Measurements from ENCODE around the gene PDHX.

PDHX gene

DNA sequence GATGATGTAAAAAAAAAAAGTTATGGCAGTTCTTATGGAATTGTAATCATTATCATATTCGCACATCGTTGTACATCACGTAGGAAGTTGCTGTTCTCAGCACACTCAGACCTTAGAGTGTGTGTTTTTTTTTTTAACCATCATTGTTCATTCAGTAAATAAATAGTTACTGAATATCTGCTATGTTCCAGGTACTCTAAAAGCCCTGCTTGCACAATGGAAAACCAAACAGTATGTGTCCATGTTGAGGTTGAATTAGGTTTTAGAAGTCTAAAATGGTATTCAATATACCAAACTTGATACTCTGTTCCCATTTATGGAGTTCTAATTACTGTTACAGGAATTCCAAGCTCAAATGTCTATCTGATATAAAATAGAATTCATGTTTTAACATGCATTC, 41.2 kb downstream of the PDHX start:
- no peak for DNase-seq

DNA sequence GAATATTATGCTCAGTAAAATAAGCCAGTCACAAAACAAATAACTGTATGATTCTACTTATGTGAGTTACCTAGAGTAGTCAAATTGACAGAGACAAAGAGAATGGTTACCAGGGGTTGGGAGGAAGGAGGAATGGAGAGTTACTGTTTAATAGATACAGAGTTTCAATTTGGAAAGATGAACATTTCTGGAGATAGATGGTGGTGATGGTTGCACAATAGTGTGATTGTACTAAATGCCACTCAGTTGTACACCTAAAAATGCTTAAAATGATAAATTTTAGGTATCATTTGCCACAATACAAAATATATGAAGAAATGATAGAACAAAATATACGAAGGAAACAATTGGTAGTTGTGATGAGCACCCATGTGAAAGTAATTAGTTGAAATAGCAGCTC, 43.4 kb downstream of the PDHX start:
- DNase-seq = peak; percentile 51

DNA sequence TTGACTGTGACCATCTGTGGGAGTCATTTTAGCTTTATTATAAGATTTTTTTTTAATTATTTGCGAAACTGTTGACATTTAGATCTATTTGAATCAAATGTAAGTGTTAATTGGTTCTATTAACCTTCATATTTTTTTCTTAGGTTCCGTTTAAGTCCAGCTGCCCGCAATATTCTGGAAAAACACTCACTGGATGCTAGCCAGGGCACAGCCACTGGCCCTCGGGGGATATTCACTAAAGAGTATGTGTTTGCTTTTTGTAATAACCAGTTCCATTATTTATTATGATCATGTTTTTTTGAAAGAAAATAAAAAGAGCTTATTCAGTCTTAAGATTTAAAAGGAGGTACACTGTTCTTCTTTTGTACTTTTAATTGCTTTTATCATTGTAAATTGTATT, 43.9 kb downstream of the PDHX start:
- peak; percentile 96 for DNase-seq

DNA sequence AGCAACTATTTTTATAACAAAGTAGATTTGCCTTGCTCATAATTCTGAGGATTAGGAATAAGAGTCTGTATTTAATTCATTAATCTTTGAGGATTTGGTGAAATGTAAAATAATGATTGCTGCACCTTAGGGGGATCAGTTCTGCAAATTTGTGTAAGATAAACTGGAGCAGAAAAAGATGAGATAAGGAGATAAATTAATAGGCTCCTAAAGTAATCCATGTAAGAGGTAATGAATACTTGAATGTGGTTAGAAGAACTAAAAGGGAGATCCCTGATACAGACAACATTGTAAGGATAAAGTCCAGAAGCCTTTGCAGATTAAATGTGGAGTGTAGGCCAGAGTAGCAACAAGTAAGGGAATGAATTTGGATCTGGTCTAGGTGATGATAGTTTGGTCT, 45.6 kb downstream of the PDHX start:
- no peak for DNase-seq

DNA sequence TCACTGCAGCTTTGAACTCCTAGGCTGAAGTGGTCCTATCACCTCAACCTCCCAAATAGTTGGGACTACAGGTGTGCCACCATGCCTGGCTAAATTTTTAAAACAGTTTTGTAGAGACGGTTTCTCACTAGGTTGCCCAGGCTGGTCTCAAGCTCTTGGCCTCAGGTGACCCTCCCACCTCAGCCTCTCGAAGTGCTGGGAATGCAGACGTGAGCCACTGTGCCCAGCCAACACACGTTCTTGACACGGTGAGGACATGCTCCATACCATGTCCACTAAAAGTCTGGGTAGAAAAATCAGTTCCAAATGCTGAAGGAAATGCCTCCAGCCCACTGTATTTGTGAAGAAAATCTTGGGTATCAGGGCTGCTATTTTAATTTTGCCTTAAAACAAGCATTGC, 46.9 kb downstream of the PDHX start:
- DNase-seq = no peak

DNA sequence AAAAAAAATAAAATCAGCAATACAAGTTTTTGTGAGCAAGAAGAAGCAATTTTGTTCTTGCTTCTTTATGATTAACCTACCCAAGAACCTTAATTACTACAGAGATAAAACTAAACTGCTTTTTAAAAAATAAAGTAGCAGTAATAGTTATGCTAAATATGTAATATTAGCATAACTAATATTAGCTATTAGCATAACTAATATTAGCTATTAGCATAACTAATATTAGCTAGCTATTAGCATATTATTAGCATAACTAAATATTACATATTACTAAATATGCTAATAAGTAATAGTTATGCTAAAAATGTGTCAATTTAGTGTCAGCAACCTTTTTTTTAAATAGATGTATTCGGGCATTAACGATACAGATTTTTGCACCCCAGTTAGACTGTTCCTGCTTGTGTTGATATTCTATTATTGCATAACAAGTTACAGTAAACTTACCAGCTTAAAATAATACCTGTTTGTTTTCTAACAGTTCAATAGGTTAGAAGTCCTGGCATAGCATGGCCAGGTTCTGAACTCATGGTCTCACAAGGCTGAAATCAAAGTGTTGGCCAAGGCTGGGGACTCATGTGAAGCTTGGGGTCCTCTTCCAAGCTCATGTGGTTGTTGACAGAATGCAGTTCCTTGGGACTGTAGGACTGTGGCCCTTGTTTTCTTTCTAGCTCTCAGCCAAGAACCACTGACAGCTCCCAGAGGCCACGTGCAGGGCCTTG, 48.4 kb downstream of the PDHX start:
- no peak for DNase-seq

DNA sequence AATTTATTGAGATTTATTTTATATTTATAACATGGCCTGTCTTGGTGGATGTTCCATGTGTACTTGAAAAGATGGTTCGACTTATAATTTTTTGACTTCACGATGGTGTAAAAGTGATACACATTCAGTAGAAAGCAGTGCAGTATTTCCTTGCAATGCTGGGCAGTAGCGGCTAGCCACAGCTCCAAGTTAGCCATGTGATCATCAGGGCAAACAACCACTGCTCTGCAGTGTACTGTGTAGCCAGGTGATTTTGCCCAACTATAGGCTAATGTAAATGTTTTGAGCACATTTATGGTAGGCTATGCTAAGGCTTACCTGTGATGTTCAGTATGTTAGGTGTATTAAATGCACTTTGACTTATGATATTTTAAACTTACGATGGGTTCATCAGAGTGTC, 52.4 kb downstream of the PDHX start:
- no peak for DNase-seq

DNA sequence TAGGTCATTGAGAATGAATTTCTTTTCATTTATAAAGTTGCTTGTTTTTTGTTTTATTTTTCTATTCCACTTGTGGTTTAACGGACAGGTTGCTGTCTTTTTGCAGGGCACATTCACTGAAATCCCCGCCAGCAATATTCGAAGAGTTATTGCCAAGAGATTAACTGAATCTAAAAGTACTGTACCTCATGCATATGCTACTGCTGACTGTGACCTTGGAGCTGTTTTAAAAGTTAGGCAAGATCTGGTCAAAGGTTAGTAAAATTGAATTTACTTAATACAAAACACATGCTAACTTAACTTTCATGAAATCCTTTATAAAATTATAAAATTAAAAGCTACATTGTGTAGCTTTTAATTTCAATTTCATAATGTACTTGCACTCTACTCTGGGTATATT, 53.6 kb downstream of the PDHX start:
- DNase-seq = no peak

DNA sequence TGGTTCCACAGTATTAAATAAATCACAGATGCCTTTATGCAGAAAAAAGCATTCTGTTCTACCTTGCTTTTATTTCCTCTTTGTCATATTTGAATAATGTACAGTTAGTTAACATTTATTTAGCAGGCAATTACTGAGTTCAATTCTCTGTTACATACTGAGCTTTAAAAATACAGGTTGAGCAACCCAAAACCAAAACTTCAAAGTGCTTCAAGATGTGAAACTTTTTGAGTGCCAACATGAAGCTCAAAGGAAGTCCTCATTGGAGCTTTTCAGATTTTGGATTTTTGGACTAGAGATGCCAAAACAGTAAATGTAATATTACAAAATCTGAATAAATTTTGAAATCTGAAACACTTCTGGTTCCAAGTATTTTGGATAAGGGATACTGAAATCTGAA, 54.1 kb downstream of the PDHX start:
- DNase-seq = no peak

DNA sequence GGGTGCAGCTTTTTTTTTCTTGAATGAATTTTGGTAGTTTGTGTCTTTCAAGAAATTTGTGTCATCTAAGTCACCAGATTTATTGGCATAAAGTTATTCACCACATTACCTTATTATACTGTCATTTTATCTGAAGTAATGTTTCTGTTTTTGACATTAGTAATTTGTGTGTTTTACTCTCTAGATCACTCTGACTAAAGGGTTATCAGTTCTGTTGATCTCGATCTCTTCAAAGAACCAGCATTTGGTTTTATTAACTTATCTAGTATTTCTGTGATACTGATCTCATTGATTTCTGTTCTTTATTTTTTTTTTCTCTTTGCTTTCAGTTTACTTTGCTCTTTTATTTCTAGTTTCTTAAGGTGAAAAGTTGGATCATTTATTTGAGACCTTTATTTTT, 55.5 kb downstream of the PDHX start:
- no peak for DNase-seq

DNA sequence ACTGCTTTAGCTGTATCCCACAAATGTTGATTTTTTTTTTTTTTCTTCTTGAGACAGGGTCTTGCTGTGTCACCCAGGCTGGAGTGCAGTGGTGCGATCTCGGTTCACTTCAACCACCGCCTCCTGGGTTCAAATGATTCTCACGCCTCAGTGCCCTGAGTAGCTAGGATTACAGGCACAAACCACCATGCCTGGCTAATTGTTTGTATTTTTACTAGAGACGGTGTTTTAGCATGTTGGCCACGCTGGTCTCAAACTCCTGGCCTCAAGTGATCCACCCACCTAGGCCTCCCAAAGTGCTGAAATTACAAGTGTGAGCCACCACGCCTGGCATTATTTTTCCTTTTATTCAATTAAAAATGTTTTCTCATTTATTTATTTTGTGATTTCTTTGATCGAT, 55.9 kb downstream of the PDHX start:
- no peak for DNase-seq

DNA sequence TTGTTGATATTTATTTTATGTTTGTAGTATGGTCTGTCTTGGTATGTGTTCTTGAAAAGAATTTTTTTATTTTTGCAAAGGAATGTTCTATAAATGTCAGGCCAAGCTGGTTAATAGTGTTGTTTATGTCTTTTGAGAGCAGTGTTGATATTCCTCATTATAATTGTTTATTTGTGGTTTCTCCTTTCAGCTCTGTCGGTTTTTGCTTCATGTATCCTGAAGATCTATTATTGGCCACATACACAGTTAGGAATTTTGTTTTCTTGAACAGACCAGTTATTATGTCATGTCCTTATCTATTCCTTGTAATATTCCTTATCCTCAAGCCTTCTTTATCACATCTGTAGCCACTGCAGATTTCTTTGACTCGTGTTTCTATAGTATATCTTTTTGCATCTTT, 56.5 kb downstream of the PDHX start:
- no peak for DNase-seq

DNA sequence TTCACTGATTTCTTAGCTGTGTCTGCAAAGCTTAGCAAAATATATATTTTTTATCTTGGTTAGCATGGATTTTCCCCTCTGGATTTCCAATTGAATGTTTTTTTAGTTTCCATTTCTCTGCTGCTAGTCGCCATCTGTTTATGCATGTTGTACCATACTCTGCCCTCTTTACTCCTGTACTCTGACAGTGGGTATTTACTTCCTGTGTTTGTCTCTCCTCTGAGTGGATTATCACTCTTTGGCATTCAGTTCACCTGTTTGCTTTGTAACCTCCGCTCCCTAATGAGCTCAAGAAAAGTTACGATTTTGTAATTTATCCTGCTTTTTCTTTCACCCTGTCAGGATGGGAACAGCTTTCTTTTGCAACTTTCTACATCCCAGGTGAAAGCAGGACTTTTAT, 59.1 kb downstream of the PDHX start:
- peak; percentile 32 for DNase-seq

DNA sequence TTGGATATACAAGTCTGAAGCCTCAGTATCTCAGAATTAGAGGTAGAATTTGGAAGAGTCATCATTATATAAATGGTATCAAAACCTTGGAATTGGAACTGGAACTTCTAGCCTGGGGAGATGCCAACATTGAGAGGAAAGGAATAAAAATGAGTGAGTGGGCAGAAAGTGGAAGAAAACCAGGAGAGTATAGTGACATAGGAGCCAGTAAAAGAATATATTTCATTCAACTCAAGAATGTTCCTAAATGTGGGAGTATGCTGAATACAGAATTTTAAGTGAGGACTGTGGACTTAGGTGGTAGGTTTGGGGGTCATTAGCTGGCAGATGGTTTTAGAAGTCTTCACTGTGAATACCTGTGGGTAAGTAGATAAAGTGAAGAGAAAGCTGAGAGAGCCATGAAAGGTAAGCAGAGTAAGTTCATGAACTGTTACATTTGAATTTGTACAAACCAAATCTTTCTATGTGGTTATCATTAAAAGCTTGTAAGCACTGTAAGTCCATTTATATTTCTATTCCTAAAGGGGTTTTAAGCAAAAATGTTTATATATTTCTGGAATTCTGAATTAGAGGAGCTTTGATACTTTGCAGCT, 60.2 kb downstream of the PDHX start:
- DNase-seq = no peak

DNA sequence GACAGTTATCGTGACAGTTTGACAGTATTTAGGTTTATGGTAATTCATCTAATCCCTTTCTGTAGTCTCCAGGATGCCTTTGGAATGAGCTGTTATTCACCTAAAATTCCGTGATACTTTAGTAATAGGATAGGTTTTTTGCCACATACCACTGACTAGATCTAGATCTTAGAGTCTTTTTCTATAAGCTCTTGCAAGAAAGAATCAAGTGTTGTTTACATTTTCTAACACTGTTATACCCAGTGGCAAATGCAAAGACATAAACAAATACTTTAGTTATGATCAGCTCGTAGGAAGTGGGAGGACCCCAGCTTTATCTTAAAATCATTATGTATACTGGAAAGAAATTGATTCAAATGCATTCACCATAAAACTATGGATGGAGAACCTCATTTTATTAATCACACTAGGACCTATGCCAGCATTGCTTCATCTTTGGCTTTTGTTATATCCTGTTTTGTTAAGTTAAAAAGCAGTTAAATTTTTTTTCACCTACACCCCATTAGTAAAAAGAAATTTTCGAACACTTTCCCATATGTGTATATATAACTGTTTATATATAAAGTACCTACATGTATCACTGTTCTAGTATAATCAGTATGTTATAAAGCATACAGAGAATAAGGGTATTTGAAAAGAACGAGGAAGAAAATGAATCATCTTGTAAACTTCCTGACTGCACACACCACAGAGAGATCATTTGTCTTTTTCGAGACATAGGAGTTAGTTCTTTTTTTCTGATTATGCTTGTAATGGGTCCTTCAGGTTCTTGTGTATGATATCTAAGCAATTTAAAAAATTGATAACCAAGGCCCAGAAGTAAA, 60.9 kb downstream of the PDHX start:
- DNase-seq = no peak

DNA sequence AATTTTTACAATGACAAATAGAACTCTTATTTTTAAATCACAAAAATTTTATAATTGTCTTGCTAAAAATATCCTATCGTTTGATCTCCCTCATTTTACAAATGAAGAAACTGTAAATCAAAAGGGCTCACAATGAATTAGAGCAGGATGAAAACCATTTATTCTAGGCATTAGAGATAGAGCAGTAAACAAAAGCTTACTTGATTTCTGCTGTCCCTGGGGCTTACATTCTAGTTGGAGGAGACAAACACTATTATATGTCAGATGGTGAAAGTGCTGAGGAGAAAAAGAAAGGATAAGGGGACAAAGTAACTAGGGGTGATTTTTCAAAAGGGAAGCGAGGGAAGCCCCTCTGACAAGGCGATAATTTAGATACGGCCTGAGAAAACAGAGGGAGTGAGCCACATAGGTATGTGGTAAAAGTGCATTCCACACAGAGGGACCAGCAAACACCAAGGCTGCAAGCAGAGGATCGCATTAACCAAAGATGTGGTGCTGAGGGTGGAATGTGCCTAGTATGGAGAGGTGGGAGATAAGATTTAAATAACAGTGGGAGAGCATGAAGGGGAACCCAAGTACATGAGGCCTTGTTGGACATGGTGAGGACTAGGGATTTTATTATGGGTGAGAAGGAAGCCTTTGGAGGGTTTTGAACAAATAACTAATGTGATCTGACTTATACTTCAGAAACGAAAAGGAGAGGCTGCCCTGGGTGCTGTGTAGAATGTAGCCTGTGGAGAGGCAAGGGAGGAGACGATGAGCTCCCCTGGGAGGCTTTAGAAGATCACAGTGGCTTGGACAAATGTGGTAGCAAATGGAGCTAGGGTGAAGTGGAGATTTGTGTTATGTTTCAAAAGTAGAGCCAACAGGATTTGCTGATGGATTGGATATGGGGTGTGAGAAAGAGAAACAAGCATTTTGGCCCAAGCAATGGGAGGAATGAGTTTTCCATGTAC, 62.1 kb downstream of the PDHX start:
- no peak for DNase-seq

DNA sequence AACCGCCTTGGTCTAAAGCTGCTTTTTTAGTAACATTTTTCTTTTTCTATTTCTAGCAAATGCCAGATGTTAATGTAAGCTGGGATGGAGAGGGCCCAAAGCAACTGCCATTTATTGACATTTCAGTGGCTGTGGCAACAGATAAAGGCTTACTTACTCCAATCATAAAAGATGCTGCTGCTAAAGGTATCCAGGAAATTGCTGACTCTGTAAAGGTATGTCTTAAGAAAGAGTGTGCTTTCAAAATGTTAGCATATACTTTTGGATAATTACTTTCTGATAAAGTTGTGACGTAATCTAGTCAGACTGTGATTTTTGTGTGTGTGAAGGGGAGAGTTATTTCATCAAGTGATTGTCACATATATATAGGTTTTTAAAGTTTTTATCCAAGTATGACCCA, 68.1 kb downstream of the PDHX start:
- no peak for DNase-seq

DNA sequence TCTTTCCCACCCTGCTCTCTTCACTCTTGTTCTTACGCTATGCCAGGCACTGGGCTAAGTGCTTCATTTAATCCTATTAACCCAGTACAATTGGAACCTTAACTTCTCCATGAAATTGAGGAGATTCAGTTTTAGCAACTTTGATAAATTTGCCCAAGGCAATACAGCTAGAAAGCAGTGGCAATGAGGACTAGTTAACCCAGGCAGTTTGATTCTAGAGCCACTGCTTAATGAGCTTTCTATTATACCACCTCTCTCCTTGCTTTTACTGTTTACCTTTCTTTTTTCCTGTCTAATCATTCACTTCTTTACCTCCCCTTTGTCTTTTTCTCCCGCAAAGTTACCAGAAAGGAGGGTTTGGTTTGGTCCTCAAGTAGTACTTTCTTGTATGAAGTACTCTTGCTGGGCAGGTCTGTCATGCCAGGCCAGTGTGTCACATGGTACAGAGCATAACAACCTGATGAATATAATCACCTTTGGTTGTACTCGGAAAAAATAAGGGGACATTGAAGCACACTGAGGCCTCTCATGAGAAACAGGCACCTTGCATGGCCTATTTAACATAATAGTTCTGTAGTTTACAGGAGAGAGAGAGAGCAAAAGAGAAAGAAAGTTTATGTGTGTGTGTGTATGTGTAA, 70.6 kb downstream of the PDHX start:
- DNase-seq = no peak

DNA sequence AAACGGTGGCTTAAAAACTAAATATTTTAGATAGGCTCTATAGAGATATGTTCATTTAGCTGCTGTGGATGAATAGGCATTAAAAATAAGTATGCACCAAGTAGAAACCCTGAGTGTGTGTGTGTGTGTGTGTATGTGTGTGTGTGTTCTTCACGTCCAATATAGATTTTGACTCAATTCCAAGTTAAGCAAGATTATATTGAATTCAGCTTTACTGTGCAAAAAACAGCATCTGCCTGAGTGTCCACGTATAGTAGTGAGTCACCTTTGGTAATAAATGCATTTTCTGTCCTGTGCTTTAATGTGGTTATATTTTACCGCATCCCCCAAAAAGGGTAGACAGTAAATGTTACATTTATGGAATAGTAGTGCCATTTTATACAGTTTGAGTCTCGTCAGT, 71.2 kb downstream of the PDHX start:
- DNase-seq = no peak

DNA sequence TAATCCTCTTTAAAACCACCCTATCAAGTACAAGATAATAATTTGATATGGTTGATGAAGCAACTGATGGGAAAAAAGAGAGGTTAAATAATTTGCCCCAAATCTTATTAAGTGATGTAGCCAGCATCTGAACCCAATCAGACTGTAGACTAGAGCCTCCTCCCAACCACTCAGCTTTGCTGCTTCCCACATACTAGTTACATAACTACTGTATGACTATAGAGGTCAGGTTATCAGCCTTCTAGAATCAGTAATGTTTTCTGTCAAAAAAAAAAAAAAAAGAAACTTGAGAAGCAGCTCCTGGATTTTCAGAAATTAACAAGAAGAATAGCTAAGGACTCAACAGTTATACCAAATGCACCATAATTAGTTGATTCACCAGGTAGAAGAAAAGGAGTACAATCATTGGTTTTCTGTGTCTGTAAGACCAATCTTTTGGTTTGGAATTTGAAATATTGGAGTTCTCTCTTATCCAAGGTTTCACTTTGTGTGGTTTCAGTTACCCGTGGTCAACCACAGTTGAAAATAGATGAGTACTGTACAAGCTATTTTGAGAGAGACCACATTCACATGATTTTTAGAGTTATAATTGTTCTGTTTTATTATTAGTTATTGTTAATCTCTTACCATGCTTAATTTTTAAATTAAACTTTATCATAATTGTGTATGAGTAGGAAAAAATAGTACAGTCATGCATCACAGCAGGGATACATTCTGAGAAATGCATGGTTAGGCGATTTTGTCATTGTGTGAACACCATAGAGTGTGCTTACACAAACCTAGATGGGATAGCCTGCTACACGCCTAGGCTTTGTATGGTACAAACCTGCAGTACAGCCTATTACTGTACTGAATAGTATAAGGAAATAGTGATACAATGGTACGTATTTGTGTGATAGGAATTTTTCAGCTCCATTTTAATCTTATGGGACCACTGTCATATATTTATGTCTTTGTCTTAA, 72.2 kb downstream of the PDHX start:
- no peak for DNase-seq

DNA sequence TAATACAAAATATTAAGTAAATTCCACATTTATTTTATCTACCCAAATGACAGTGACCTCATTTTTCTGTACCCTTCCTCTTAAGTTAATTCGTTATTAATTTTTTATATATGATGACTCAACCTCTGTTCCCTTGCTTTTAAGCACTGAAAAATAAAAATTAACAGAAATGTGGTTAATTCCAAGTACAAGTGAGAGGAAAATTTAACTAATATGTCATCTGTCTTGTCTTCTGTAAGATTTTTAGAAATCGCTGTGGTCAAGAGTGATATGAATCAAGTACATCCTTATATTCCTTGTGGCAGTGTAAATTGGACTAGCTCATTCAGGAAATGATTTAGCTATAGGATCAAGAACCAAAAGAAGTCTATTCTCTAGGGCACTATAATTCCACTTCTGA, 74.5 kb downstream of the PDHX start:
- DNase-seq = no peak

Measured in NCI-H69 (cell line).